Thoracic aorta (tissue), 2 donors: ENCODE results near the gene A4GALT. TPM values are rescaled to one million over a fixed set of nuclear protein-coding genes. Genes with fewer than 3 reads are reported as not detected.
A peak's percentile ranks its signal among the peaks of the same experiment; 100 is the strongest.

Source experiments
- ATAC-seq: fragments of 150-250 bp; one replicate; pipeline ENCODE4 v1.8.0; 2017; ENCODE audit warnings: low read depth; ENCODE audit not compliant: insufficient number of reproducible peaks, low FRiP score
- DNase-seq: peaks from one replicate; pipeline ENCODE4 v3.0.0-alpha.2; 2020; ENCODE audit warnings: low spot score
- H3K27ac ChIP-seq, 2 donors: fragments of 200-600 bp; sonication (generic); 1 replicate in 1 of 2; 2 replicates in 1 of 2; pipeline ENCODE4 v1.5.1; 2016; ENCODE audit warnings: mild to moderate bottlenecking in 2 of 2, moderate library complexity in 2 of 2
- H3K27me3 ChIP-seq: fragments of 200-600 bp; sonication (generic); replicated peaks from 2 replicates; pipeline ENCODE4 v1.6.0; 2016; ENCODE audit warnings: mild to moderate bottlenecking; ENCODE audit not compliant: insufficient read depth
- H3K36me3 ChIP-seq: fragments of 200-600 bp; sonication (generic); one replicate; pipeline ENCODE4 v1.5.1; 2016
- H3K4me1 ChIP-seq, 2 donors: fragments of 200-600 bp; sonication (generic); 1 replicate in 1 of 2; 2 replicates in 1 of 2; pipeline versions ENCODE4 v1.5.1 to v1.6.0; 2016; ENCODE audit warnings: low read depth in 2 of 2, mild to moderate bottlenecking in 1 of 2; ENCODE audit not compliant: control insufficient read depth in 1 of 2
- H3K4me3 ChIP-seq: fragments of 200-600 bp; sonication (generic); 2 replicates; pipeline ENCODE4 v1.5.1; 2016; ENCODE audit warnings: mild to moderate bottlenecking
- H3K9me3 ChIP-seq: fragments of 200-600 bp; sonication (generic); 2 replicates; pipeline ENCODE4 v1.5.1; 2016
- CTCF ChIP-seq: fragments of 200-600 bp; sonication (generic); IDR thresholded peaks from one replicate; pipeline ENCODE4 v1.5.1; 2019; ENCODE audit warnings: antibody characterized with exemption
- total RNA-seq, 2 donors: library from RNA; depleted of rRNA; stranded (reverse); fragments of >200 nt; gene quantifications; one replicate each; pipeline versions ENCODE4 v1.1.0 to v1.2.3, GENCODE V29; 2016

A4GALT gene
- total RNA-seq, 2 donors from 2014 or later, result 68.4 to 77.3 TPM

- Histone ChIP-seq H3K27me3 (no peaks in the 10 kb centered on the region), H3K36me3 (peaks cover 6% of the 10 kb centered on the region), H3K9me3 (no peaks in the 10 kb centered on the region), H3K4me1 (peaks cover 29 to 61% of the 10 kb centered on the region in 2 donors), H3K27ac (peak overlapping the region; percentile 83 to 95), H3K4me3 (no peak overlapping the region)
- ATAC-seq (peak; percentile 88), DNase-seq (peak; percentile 85)
- TF ChIP-seq CTCF, result no peak
Observed at GRCh38 chr22:42697542-42698013, 23.1 kb downstream of the A4GALT start.

DNA sequence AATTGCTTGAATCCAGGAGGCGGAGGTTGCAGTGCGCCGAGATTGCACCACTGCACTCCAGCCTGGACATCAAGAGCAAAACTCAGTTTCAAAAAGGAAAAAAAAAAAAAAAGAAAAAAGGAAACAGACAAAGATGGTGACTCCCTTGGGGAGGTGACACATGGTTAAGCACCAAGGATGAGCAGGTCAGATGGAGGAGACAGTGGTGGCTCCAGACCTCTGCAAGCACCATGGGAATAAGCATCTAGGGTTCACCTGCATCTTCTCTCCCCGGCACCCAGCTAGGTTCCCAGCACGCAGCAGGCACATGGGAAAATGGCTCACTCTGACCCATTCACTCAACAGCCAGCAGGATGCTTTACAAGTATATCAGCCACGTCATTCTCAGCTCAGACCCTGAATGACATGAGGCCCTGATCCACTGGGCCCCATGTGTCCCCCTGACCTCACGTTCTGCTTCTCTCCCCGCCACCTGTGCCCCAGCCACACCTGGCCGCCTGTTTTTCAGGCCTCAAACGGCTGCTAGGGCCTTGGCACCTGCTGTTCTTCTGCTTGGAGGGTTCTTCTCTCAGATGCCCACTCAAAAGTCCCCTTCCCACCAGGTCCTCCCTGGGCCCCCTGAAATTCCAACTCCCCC lies 24.2 kb downstream of the A4GALT start:
- DNase-seq (no peak), ATAC-seq (no peak)
- H3K4me1 ChIP-seq, result peaks cover 29 to 65% of the 10 kb centered on the region in 2 donors
- no peak for TF ChIP-seq CTCF
- H3K27me3 ChIP-seq, result no peaks in the 10 kb centered on the region
- H3K27ac ChIP-seq, result peak overlapping the region; percentile 83 to 95
- peaks cover 6% of the 10 kb centered on the region for H3K36me3 ChIP-seq
- H3K4me3 ChIP-seq, result no peak overlapping the region
- H3K9me3 ChIP-seq, result no peaks in the 10 kb centered on the region

DNA sequence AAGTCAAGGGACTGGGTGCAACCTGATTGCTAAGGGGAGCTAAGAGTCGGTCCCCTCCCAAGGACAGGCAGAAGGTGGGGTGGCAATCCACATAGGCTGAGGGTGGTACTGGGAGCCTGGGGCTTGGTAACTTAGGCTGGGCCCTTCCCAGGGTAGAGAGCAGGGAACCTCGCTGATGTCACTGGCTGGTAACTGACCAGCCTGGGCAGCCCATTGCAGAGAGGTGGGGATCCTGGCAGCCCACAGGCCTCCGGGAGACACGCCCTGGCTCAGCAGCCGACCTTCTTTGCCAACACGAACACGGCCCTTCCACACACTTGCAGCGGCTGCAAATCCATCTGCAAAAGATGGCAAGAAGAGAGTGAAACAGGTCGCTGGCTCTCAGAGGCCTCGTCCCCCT lies 25.4 kb downstream of the A4GALT start:
- Histone ChIP-seq H3K36me3 (peaks cover 6% of the 10 kb centered on the region), H3K27ac (peak overlapping the region; percentile 83 to 95), H3K4me1 (peaks cover 29 to 65% of the 10 kb centered on the region in 2 donors), H3K27me3 (no peaks in the 10 kb centered on the region), H3K4me3 (peak overlapping the region; percentile 22), H3K9me3 (no peaks in the 10 kb centered on the region)
- DNase-seq (no peak), ATAC-seq (no peak)
- no peak for TF ChIP-seq CTCF

DNA sequence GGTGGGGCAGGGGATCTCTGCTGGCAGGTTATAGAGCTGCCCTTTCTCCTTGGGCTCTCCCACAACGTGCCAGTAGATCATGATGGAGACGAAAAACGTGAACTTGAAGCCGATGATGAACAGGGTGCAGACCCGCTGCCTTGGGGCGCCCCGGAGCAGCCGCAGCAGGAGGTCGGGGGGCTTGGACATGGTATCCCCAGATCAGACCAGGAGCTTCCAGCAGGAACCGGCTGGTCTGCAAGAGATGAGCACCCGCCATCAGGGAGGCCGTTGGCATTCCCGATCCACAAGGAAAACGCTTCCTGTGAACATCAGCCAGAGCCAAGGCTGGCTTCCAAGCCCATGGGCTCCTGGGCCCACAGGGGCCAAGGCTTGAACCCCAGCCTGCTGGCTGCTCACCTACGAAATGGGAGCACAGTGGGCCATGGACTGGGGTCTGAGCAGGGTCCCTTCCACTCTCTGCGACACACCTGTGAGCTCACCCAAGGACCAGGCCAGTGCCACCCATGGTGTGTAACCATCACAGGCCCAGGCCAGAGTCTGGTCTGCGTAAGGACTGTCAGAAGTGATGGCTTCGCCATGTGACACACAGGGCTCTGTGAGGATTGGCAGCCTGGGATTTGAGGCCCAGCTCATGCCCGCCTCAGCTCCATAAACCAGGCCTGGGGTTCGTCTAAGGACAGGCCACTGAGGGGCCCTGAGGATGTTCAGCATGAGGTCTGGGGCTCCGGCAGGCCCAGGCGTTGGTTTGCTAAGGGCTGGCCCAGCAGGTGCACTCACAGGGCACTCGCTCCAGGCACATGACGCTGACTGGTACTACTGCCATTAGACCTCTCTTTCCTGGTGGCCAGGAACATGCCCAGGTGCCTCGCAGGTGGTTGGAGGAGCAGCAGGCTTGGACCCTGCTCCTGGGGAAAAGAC lies 26.6 kb downstream of the A4GALT start:
- Histone ChIP-seq H3K4me3 (no peak overlapping the region), H3K27ac (peak overlapping the region in 1 of 2 donors; percentile 80), H3K9me3 (no peaks in the 10 kb centered on the region), H3K4me1 (peaks cover 31 to 68% of the 10 kb centered on the region in 2 donors), H3K36me3 (peaks cover 6% of the 10 kb centered on the region), H3K27me3 (no peaks in the 10 kb centered on the region)
- DNase-seq (no peak), ATAC-seq (no peak)
- TF ChIP-seq CTCF, result no peak

- ATAC-seq (no peak), DNase-seq (no peak)
- Histone ChIP-seq H3K27me3 (no peaks in the 10 kb centered on the region), H3K36me3 (peaks cover 6% of the 10 kb centered on the region), H3K4me3 (no peak overlapping the region), H3K4me1 (peaks cover 27 to 66% of the 10 kb centered on the region in 2 donors), H3K27ac (no peak overlapping the region), H3K9me3 (no peaks in the 10 kb centered on the region)
- no peak for TF ChIP-seq CTCF
Observed at GRCh38 chr22:42693055-42693762, 27.5 kb downstream of the A4GALT start.
